Measurements from ENCODE around the gene AKAP11.

- TF ChIP-seq CTCF (IDR thresholded peaks at IDR 0.05) = no peak
- TF ChIP-seq POLR2A (IDR thresholded peaks at IDR 0.05) = no peak
Observed at GRCh38 chr13:42360046-42360574, 88.2 kb downstream of the AKAP11 start.
